ENCODE results near the gene ZFPL1.
"Not testable (repeated sequence)": the region's sequence is repeated elsewhere in the genome, so short reads cannot be mapped to it uniquely, and the experiment has no call there.

The ZFPL1 gene

GRCh38 chr11:65116370-65117205 lies 32.6 kb downstream of the ZFPL1 start:
- DNase-seq, result peak; percentile 80

- peak; percentile 100 for DNase-seq
These were observed 33.4 kb downstream of the ZFPL1 start, which contains the start of gene ZNHIT2 for GRCh38 chr11:65117206-65118096. ZNHIT2 (minus strand) TSS chr11:65117701; CDS start chr11:65117653, 48 bp downstream.

- DNase-seq, result no peak
These were observed 34.2 kb downstream of the ZFPL1 start for GRCh38 chr11:65118097-65118837.

GRCh38 chr11:65118891-65119669 lies 35.1 kb downstream of the ZFPL1 start:
- DNase-seq, result not testable (repeated sequence)

- DNase-seq, result no peak
These were observed 35.6 kb downstream of the ZFPL1 start for GRCh38 chr11:65119670-65119995.

- DNase-seq, result no peak
These were observed 36.8 kb downstream of the ZFPL1 start for GRCh38 chr11:65120831-65121230.

- DNase-seq, result peak; percentile 35
These were observed 37.4 kb downstream of the ZFPL1 start for GRCh38 chr11:65121447-65121864.

GRCh38 chr11:65121865-65122696 lies 38.1 kb downstream of the ZFPL1 start, which contains the start of the genes FAU and MRPL49:
FAU (minus strand) TSS chr11:65122134; CDS start chr11:65121813, 321 bp downstream.
MRPL49 (plus strand) TSS chr11:65122321; CDS start chr11:65122347, 26 bp downstream.
- peak; percentile 99 for DNase-seq

- no peak for DNase-seq
These were observed 40.6 kb downstream of the ZFPL1 start for GRCh38 chr11:65124480-65125196.

- no peak for DNase-seq
These were observed 41.4 kb downstream of the ZFPL1 start for GRCh38 chr11:65125197-65126056.

GRCh38 chr11:65126624-65127274 lies 42.7 kb downstream of the ZFPL1 start:
- no peak for DNase-seq

GRCh38 chr11:65127473-65128181 lies 43.6 kb downstream of the ZFPL1 start:
- no peak for DNase-seq

- no peak for DNase-seq
These were observed 44.4 kb downstream of the ZFPL1 start for GRCh38 chr11:65128182-65129145.

- DNase-seq, result no peak
These were observed 45.8 kb downstream of the ZFPL1 start for GRCh38 chr11:65129649-65130441.

GRCh38 chr11:65130631-65131416 lies 46.8 kb downstream of the ZFPL1 start:
- no peak for DNase-seq

Measured in activated CD4-positive, alpha-beta T cell treated with anti-CD3 and anti-CD28 coated beads, Interleukin-10, Interleukin-2, amounts not matched to agents 100 ng/mL and 50 ng/mL, durations not matched to agents 16 hours and 8 hours (primary cell).